ENCODE data around the gene ATP11A.

Gene ATP11A

DNA sequence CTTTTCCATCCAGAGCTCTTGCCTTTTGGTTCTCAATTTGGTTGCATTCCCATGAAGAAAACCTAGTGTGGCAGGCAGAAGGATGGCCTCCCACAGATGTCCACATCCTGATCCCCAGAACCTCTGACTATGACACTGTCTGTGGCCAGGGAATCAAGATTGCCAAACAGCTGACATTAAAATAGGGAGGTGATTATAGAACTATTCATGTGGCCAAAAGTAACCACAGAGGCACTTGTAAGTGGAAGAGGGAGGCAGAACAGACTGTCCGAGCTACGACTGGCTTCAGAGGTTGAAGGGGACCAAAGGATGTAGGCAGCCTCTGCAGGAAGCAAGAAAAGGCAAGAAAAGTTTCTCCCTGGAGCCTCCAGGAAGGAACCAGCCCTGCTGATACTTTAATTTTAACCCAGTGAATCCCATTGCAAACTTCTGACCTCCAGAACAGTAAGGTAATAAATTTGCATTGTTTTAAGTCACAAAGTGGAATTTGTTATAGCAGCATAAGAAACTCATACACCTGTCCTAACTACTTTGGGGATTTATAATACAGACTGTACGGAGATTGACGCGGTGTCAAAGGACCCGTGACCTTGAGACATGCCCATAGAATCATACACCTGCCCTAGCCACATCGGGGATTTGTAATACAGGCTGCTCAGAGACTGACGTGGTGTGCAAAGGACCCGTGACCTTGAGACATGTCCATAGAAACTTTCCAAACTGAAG is 106.5 kb downstream of the ATP11A start:
- Histone ChIP-seq H3K36me3 (ENCODE audit: control insufficient read depth in 2 of 2, insufficient read depth in 1 of 2, low read length in 2 of 2) (no peaks in the 10 kb centered on the region), H3K9me3 (ENCODE audit: control insufficient read depth, insufficient read depth, low read depth, low read length) (no peaks in the 10 kb centered on the region), H3K4me3 (ENCODE audit: low read depth, low read length) (no peak overlapping the region), H3K4me1 (ENCODE audit: control insufficient read depth, insufficient read depth, low read length) (no peaks in the 10 kb centered on the region), H3K27ac (ENCODE audit: extremely low read depth, low read depth, low read length) (no peak overlapping the region)
- TF ChIP-seq KLF1 (tag by site-specific recombination; IDR thresholded peaks at IDR 0.05) (no peak), ZNF501 (tag by site-specific recombination; IDR thresholded peaks at IDR 0.05) (no peak), ZNF785 (tag by site-specific recombination; IDR thresholded peaks at IDR 0.05) (no peak), ZNF600 (tag by site-specific recombination; IDR thresholded peaks at IDR 0.05) (no peak), ZNF747 (tag by site-specific recombination; IDR thresholded peaks at IDR 0.05) (no peak), ZNF791 (tag by site-specific recombination; IDR thresholded peaks at IDR 0.05) (no peak), IKZF3 (tag by site-specific recombination; IDR thresholded peaks at IDR 0.05) (no peak), ZNF112 (tag by site-specific recombination; IDR thresholded peaks at IDR 0.05) (no peak), GFI1B (tag by site-specific recombination; IDR thresholded peaks at IDR 0.05) (no peak)
- TF ChIP-seq, protein P1, sequence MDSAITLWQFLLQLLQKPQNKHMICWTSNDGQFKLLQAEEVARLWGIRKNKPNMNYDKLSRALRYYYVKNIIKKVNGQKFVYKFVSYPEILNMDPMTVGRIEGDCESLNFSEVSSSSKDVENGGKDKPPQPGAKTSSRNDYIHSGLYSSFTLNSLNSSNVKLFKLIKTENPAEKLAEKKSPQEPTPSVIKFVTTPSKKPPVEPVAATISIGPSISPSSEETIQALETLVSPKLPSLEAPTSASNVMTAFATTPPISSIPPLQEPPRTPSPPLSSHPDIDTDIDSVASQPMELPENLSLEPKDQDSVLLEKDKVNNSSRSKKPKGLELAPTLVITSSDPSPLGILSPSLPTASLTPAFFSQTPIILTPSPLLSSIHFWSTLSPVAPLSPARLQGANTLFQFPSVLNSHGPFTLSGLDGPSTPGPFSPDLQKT (IDR thresholded peaks at IDR 0.05; ENCODE audit: borderline replicate concordance, low read depth, low read length), result no peak
- TF ChIP-seq, protein P2, sequence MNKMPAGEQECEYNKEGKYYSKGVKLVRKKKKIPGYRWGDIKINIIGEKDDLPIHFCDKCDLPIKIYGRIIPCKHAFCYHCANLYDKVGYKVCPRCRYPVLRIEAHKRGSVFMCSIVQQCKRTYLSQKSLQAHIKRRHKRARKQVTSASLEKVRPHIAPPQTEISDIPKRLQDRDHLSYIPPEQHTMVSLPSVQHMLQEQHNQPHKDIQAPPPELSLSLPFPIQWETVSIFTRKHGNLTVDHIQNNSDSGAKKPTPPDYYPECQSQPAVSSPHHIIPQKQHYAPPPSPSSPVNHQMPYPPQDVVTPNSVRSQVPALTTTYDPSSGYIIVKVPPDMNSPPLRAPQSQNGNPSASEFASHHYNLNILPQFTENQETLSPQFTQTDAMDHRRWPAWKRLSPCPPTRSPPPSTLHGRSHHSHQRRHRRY (tag by site-specific recombination; IDR thresholded peaks at IDR 0.05), result no peak
- TF ChIP-seq, protein P3, sequence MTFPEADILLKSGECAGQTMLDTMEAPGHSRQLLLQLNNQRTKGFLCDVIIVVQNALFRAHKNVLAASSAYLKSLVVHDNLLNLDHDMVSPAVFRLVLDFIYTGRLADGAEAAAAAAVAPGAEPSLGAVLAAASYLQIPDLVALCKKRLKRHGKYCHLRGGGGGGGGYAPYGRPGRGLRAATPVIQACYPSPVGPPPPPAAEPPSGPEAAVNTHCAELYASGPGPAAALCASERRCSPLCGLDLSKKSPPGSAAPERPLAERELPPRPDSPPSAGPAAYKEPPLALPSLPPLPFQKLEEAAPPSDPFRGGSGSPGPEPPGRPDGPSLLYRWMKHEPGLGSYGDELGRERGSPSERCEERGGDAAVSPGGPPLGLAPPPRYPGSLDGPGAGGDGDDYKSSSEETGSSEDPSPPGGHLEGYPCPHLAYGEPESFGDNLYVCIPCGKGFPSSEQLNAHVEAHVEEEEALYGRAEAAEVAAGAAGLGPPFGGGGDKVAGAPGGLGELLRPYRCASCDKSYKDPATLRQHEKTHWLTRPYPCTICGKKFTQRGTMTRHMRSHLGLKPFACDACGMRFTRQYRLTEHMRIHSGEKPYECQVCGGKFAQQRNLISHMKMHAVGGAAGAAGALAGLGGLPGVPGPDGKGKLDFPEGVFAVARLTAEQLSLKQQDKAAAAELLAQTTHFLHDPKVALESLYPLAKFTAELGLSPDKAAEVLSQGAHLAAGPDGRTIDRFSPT (tag by site-specific recombination; IDR thresholded peaks at IDR 0.05), result no peak
- CTCF ChIA-PET, result no interaction called here
- POLR2A ChIA-PET, result no interaction called here

DNA sequence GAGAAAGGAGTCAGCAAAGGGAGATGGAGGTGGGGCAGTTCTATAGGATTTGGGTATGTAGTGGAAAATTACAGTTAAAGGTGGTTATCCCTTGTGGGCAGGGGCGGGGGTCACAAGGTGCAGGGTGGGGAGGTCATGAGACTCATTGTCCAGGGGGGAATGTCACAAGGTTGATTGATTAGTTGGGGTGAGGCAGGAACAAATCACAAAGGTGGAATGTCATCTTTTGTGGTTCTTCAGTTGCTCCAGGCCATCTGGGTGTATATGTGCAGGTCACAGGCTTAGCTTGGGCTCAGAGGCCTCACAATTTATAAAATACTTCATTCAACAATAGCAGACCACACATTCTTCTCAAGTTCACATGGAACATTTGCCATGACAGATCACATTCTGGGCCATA is 109.6 kb downstream of the ATP11A start:
- Histone ChIP-seq H3K9me3 (ENCODE audit: control insufficient read depth, insufficient read depth, low read depth, low read length) (no peaks in the 10 kb centered on the region), H3K4me1 (ENCODE audit: control insufficient read depth, insufficient read depth, low read length) (no peaks in the 10 kb centered on the region), H3K4me3 (ENCODE audit: low read depth, low read length) (no peak overlapping the region), H3K36me3 (ENCODE audit: control insufficient read depth in 2 of 2, insufficient read depth in 1 of 2, low read length in 2 of 2) (no peaks in the 10 kb centered on the region), H3K27ac (ENCODE audit: extremely low read depth, low read depth, low read length) (no peak overlapping the region)
- ChIA-PET POLR2A (no interaction called here), CTCF (no interaction called here)
- TF ChIP-seq SP3 (tag by site-specific recombination; IDR thresholded peaks at IDR 0.05) (no peak), ZNF707 (tag by site-specific recombination; IDR thresholded peaks at IDR 0.05) (no peak), ZNF596 (tag by site-specific recombination; IDR thresholded peaks at IDR 0.05) (no peak), ZNF10 (tag by site-specific recombination; IDR thresholded peaks at IDR 0.05) (no peak), ZNF24 (tag by site-specific recombination; IDR thresholded peaks at IDR 0.05) (no peak), ZNF16 (tag by site-specific recombination; IDR thresholded peaks at IDR 0.05; ENCODE audit: low read depth) (no peak), ZNF211 (tag by site-specific recombination; IDR thresholded peaks at IDR 0.05; ENCODE audit: low read depth) (no peak), ZNF621 (tag by site-specific recombination; IDR thresholded peaks at IDR 0.05) (no peak), ZNF629 (tag by site-specific recombination; IDR thresholded peaks at IDR 0.05) (no peak), ZNF184 (tag by site-specific recombination; IDR thresholded peaks at IDR 0.05) (no peak)
- TF ChIP-seq, protein P2 (tag by site-specific recombination; IDR thresholded peaks at IDR 0.05), result no peak
- TF ChIP-seq, protein P4, sequence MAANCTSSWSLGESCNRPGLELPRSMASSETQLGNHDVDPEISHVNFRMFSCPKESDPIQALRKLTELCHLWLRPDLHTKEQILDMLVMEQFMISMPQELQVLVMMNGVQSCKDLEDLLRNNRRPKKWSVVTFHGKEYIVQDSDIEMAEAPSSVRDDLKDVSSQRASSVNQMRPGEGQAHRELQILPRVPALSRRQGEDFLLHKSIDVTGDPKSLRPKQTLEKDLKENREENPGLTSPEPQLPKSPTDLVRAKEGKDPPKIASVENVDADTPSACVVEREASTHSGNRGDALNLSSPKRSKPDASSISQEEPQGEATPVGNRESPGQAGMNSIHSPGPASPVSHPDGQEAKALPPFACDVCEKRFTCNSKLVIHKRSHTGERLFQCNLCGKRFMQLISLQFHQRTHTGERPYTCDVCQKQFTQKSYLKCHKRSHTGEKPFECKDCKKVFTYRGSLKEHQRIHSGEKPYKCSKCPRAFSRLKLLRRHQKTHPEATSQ (tag by site-specific recombination; IDR thresholded peaks at IDR 0.05), result no peak
- TF ChIP-seq, protein P5, sequence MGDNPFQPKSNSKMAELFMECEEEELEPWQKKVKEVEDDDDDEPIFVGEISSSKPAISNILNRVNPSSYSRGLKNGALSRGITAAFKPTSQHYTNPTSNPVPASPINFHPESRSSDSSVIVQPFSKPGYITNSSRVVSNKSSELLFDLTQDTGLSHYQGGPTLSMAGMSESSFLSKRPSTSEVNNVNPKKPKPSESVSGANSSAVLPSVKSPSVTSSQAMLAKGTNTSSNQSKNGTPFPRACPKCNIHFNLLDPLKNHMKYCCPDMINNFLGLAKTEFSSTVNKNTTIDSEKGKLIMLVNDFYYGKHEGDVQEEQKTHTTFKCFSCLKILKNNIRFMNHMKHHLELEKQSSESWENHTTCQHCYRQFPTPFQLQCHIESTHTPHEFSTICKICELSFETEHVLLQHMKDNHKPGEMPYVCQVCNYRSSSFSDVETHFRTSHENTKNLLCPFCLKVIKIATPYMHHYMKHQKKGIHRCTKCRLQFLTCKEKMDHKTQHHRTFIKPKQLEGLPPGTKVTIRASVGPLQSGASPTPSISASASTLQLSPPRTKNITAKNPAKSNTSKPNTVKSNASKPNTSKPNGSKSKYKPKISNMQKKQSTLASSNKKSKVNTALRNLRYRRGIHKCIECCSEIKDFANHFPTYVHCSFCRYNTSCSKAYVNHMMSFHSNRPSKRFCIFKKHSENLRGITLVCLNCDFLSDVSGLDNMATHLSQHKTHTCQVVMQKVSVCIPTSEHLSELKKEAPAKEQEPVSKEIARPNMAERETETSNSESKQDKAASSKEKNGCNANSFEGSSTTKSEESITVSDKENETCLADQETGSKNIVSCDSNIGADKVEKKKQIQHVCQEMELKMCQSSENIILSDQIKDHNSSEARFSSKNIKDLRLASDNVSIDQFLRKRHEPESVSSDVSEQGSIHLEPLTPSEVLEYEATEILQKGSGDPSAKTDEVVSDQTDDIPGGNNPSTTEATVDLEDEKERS (tag by site-specific recombination; IDR thresholded peaks at IDR 0.05), result no peak

Data from HEK293 (cell line).